ENCODE measurements around the gene SYNDIG1. TPM values are rescaled to one million over a fixed set of nuclear protein-coding genes. Genes with fewer than 3 reads are reported as not detected.

SYNDIG1 gene
- total RNA-seq, 2 donors from 2014 or later: 0.73 to 4.5 TPM

GRCh38 chr20:24658920-24659660 lies 189.7 kb downstream of the SYNDIG1 start:
- Histone ChIP-seq H3K36me3 (no peaks in the 10 kb centered on the region), H3K27me3 (replicated peaks; ENCODE audit: insufficient read depth) (no peaks in the 10 kb centered on the region), H3K9me3 (no peaks in the 10 kb centered on the region), H3K4me1 (replicated peaks) (peaks cover 6% of the 10 kb centered on the region), H3K4me3 (no peak overlapping the region), H3K27ac (no peak overlapping the region)
- TF ChIP-seq POLR2AphosphoS5 (IDR thresholded peaks at IDR 0.05): no peak
- TF ChIP-seq POLR2A (IDR thresholded peaks at IDR 0.05): no peak
- no peak for TF ChIP-seq CTCF (IDR thresholded peaks at IDR 0.05)
- WGBS: 72% methylated on average over 17 of the region's 17 CpGs
- DNase-seq (ENCODE audit: low spot score): no peak
- intact Hi-C loops (cut with DNase I): no loop called here

- Histone ChIP-seq H3K4me1 (replicated peaks) (peaks cover 6% of the 10 kb centered on the region), H3K36me3 (no peaks in the 10 kb centered on the region), H3K27ac (no peak overlapping the region), H3K27me3 (replicated peaks; ENCODE audit: insufficient read depth) (no peaks in the 10 kb centered on the region), H3K9me3 (no peaks in the 10 kb centered on the region), H3K4me3 (no peak overlapping the region)
- intact Hi-C loops (cut with DNase I): loop anchor here (10.0 kb wide), 1 partner anchor 75 kb away; no protein-coding TSS in a partner anchor
- 93% methylated on average over 6 of the region's 6 CpGs for WGBS
- no peak for DNase-seq (ENCODE audit: low spot score)
- TF ChIP-seq CTCF (IDR thresholded peaks at IDR 0.05) (no peak), POLR2A (IDR thresholded peaks at IDR 0.05) (no peak), POLR2AphosphoS5 (IDR thresholded peaks at IDR 0.05) (no peak)
These were observed 190.4 kb downstream of the SYNDIG1 start for GRCh38 chr20:24659835-24660234.

- intact Hi-C loops (cut with DNase I): loop anchor here (10.0 kb wide), 1 partner anchor 74 kb away; no protein-coding TSS in a partner anchor
- Histone ChIP-seq H3K4me1 (replicated peaks) (peaks cover 6% of the 10 kb centered on the region), H3K27me3 (replicated peaks; ENCODE audit: insufficient read depth) (no peaks in the 10 kb centered on the region), H3K9me3 (no peaks in the 10 kb centered on the region), H3K4me3 (no peak overlapping the region), H3K27ac (no peak overlapping the region), H3K36me3 (no peaks in the 10 kb centered on the region)
- 98% methylated on average over 8 of the region's 8 CpGs for WGBS
- no peak for DNase-seq (ENCODE audit: low spot score)
- TF ChIP-seq POLR2A (IDR thresholded peaks at IDR 0.05) (no peak), CTCF (IDR thresholded peaks at IDR 0.05) (no peak), POLR2AphosphoS5 (IDR thresholded peaks at IDR 0.05) (no peak)
These were observed 191.2 kb downstream of the SYNDIG1 start for GRCh38 chr20:24660651-24661050.

- no peaks in the 10 kb centered on the region for H3K9me3 ChIP-seq
- WGBS: 71% methylated on average over 1 of the region's 1 CpG
- no peak for TF ChIP-seq POLR2AphosphoS5 (IDR thresholded peaks at IDR 0.05)
- TF ChIP-seq POLR2A (IDR thresholded peaks at IDR 0.05): no peak
- TF ChIP-seq CTCF (IDR thresholded peaks at IDR 0.05): no peak
- no peak for DNase-seq (ENCODE audit: low spot score)
- no peaks in the 10 kb centered on the region for H3K36me3 ChIP-seq
- no peak overlapping the region for H3K27ac ChIP-seq
- peaks cover 6% of the 10 kb centered on the region for H3K4me1 ChIP-seq (replicated peaks)
- H3K27me3 ChIP-seq (replicated peaks; ENCODE audit: insufficient read depth): no peaks in the 10 kb centered on the region
- intact Hi-C loops (cut with DNase I): loop anchor here (10.0 kb wide), 1 partner anchor 74 kb away; no protein-coding TSS in a partner anchor
- no peak overlapping the region for H3K4me3 ChIP-seq
These were observed 191.8 kb downstream of the SYNDIG1 start for GRCh38 chr20:24661255-24661654.

GRCh38 chr20:24662322-24662721 lies 192.9 kb downstream of the SYNDIG1 start:
- Histone ChIP-seq H3K27ac (no peak overlapping the region), H3K9me3 (no peaks in the 10 kb centered on the region), H3K4me3 (no peak overlapping the region), H3K4me1 (replicated peaks) (peaks cover 6% of the 10 kb centered on the region), H3K27me3 (replicated peaks; ENCODE audit: insufficient read depth) (no peaks in the 10 kb centered on the region), H3K36me3 (no peaks in the 10 kb centered on the region)
- WGBS: 73% methylated on average over 8 of the region's 8 CpGs
- no peak for DNase-seq (ENCODE audit: low spot score)
- no peak for TF ChIP-seq CTCF (IDR thresholded peaks at IDR 0.05)
- no peak for TF ChIP-seq POLR2A (IDR thresholded peaks at IDR 0.05)
- TF ChIP-seq POLR2AphosphoS5 (IDR thresholded peaks at IDR 0.05): no peak
- intact Hi-C loops (cut with DNase I): loop anchor here (10.0 kb wide), 1 partner anchor 72 kb away; no protein-coding TSS in a partner anchor

All from prostate gland (tissue), 2 donors.